Measurements from ENCODE around the gene PRCP.

Gene PRCP

DNA sequence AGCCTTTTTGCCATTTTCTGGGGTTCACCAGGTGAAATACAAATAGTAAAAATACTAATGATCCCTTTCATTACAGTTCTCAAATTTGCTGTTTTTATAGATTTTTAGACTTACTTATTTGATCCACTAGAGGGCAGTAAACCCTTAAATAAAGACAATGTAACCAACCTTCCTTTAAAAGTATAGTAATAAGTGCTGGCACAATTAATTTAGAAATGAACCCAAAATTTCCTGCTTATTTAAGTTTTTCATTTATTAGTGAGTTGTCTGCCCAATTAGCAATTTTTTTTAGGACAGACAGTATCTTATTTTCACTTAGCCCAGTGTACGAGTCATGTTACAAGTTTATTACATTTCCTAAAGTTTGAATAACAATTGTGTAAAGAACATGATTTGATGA, 6.0 kb upstream of the PRCP start:
- TF ChIP-seq, protein P1, sequence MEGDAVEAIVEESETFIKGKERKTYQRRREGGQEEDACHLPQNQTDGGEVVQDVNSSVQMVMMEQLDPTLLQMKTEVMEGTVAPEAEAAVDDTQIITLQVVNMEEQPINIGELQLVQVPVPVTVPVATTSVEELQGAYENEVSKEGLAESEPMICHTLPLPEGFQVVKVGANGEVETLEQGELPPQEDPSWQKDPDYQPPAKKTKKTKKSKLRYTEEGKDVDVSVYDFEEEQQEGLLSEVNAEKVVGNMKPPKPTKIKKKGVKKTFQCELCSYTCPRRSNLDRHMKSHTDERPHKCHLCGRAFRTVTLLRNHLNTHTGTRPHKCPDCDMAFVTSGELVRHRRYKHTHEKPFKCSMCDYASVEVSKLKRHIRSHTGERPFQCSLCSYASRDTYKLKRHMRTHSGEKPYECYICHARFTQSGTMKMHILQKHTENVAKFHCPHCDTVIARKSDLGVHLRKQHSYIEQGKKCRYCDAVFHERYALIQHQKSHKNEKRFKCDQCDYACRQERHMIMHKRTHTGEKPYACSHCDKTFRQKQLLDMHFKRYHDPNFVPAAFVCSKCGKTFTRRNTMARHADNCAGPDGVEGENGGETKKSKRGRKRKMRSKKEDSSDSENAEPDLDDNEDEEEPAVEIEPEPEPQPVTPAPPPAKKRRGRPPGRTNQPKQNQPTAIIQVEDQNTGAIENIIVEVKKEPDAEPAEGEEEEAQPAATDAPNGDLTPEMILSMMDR (IDR thresholded peaks at IDR 0.05), result peak; percentile 22
- H3K4me3 ChIP-seq, result no peak overlapping the region
- H3K27ac ChIP-seq, result no peak overlapping the region
- DNase-seq (ENCODE audit: low spot score), result no peak

DNA sequence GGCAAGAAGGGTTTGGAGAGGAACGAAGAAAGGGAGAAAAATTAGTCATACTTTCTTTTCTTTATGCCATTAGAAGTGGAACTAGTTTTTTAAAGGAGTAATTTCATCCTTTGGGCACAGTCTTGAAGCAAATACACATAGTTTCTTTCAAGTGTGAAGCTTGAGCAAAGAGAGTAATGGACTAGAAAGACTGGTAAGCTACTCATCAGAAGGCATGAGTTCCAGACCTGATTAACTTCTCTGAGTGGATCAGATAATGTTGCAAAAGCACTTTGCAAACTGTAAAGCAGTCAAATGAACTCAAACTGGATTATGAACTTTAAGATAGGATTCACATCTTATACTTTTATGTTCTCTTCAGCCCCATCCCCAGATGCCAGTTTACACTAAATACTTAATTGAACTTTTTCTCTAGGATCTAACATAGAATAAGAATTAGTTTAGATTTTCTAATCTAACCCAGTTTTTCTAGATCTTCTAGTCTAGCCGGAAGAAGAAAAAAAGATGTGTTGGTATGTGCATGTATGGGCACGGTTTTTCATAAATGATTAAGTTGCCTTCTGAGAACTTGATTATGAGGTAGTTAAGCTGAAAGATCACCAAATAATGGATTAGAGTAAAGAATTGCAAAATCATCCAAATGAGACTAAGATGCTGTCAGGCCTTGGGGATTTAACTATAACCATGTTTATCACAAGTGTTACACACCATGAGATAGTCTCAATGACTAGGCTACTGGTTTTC, 3.8 kb upstream of the PRCP start:
- no peak for DNase-seq (ENCODE audit: low spot score)
- no peak overlapping the region for H3K4me3 ChIP-seq
- TF ChIP-seq, protein P1 (IDR thresholded peaks at IDR 0.05), result no peak
- H3K27ac ChIP-seq, result no peak overlapping the region

DNA sequence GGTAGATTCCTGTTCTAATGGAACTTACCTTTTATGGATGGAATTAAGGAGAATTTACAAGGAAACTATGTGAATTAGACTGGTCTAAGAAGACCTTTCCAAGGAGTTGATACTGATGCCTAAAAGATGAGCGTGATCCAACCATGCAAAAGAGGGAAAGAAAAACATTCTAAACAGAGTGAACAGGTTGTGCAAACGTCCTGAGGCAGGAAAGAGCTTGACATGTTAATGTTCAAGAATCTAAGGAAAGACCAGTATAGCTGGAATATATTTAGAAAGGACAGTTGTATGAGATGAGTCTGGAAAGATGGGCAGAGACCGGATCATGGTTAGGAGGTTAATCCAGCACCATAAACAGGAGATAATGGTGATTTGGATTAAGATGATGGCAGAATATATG, 2.6 kb upstream of the PRCP start:
- TF ChIP-seq, protein P1 (IDR thresholded peaks at IDR 0.05), result no peak
- no peak for DNase-seq (ENCODE audit: low spot score)
- H3K4me3 ChIP-seq, result no peak overlapping the region

DNA sequence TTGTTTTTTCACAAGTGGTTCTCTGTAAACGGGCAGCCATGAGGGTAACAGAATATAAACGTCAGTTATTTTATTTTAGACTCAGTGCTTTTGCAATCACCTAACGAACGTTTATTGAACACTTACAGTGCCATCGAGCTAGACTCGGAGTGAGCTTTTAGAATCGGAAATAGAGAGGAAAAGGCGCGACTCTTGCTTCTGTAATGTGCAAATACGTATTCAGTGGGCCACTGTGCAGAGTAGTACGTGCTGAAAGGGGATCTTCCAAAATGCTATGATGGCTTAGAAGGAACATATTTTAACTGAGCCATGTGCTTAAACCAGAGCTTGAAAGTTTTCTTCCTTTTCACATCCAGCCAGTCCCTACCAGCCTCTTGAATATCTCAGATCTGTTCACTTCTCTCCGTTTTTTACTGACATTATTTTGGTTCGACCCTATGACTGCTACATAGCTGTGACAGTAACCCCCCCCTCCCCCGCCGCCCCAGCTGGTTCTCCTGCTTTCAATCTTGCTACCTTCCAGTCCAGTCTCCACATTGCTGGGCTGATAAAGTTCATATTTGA, 1.8 kb upstream of the PRCP start:
- H3K4me3 ChIP-seq, result peak overlapping the region; percentile 87
- no peak overlapping the region for H3K27ac ChIP-seq
- no peak for DNase-seq (ENCODE audit: low spot score)

More for the DNA sequence above, 2.6 kb upstream of the PRCP start:
- no peak overlapping the region for H3K27ac ChIP-seq

DNA sequence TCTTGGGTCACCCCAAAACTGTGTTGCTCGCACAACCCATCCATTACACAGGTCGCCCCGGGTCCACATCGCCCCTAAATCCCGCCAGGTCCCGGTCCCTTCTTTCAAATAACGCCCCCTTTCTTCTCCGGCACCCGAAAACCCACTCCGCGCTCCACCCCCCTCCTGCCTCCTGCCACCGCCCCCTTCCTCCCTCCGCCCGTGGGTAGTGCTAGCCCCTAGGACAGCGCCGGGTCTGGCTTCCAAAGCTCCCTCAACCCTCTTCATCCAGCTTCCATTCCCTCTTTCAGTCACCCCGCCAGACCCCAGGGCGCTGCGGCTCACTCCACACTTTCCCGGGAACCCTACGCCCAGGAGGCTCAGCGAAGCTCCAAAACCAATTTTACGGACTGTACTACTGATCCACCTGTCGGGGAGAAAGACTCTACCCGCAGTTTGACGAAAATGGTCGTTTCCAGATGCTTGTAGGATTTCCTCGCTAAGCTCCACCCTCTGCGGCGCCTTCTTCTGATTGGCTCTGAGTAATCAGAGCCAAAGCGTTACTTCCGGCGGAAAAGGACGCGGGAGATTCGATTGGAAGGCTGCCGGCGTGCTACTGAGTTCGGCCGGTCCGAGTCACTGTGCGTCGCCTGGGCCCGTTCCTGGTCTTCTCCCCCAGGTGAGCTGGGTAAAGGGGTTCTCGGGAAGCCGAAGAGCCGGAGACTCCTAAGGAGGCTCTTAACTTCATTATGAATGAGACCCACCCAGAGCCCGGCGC, 1.1 kb upstream of the PRCP start, which contains the start of gene DDIAS:
Gene DDIAS (plus strand): TSS at position 572 of the 757 bp plus-strand sequence. CDS start 13,003 bp downstream, outside the sequence.
- DNase-seq (ENCODE audit: low spot score), result peak; percentile 96
- H3K4me3 ChIP-seq, result peak within 1 kb of the TSS; percentile 87
- H3K27ac ChIP-seq, result peak within 1 kb of the TSS; percentile 83 to 98
- TF ChIP-seq, protein P1 (IDR thresholded peaks at IDR 0.05), result no peak

More for the DNA sequence above, 1.8 kb upstream of the PRCP start:
- TF ChIP-seq, protein P1 (IDR thresholded peaks at IDR 0.05), result no peak

DNA sequence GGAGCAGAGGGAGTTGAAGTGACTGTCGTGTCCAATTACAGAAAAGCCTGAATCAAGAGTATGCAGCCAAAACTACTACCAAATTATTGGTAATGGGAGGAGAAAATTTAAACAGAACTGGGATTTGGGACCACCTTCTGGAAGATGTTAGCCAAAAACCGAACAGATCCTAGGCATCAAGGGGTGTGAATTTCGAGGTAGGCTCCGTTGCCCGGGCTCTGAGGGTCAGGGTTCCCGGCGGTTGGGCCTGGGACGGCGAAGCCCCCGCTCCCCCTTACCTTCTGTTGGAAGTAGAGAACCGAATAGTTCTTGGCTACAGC, 313 bp downstream of the PRCP start:
- Histone ChIP-seq H3K27ac (peak overlapping the region; percentile 83 to 98), H3K4me3 (peak overlapping the region; percentile 87)
- TF ChIP-seq, protein P1 (IDR thresholded peaks at IDR 0.05), result no peak
- DNase-seq (ENCODE audit: low spot score), result no peak
